Measurements from ENCODE around the gene TMEM196.

DNA sequence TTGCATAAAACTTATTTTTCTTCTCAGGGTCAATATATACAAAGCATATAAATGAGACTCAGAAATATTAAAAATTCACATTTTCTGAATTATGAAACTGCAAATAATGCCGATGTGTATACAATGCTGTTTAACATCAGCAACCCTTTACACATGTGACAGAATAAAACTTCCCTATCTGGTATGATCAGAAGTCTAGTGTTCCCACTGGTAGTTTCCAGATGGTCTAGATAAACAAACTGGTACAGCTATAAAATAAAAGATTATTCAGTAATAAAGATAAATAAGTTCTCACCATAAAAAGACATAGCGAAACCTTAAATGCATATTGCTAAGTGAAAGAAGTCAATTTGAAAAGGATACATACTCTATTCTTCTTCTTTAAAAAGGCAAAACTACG, 72.5 kb downstream of the TMEM196 start:
- TF ChIP-seq, protein P1, sequence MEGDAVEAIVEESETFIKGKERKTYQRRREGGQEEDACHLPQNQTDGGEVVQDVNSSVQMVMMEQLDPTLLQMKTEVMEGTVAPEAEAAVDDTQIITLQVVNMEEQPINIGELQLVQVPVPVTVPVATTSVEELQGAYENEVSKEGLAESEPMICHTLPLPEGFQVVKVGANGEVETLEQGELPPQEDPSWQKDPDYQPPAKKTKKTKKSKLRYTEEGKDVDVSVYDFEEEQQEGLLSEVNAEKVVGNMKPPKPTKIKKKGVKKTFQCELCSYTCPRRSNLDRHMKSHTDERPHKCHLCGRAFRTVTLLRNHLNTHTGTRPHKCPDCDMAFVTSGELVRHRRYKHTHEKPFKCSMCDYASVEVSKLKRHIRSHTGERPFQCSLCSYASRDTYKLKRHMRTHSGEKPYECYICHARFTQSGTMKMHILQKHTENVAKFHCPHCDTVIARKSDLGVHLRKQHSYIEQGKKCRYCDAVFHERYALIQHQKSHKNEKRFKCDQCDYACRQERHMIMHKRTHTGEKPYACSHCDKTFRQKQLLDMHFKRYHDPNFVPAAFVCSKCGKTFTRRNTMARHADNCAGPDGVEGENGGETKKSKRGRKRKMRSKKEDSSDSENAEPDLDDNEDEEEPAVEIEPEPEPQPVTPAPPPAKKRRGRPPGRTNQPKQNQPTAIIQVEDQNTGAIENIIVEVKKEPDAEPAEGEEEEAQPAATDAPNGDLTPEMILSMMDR (IDR thresholded peaks at IDR 0.05; ENCODE audit: extremely low read depth in 1 of 2, insufficient read depth in 1 of 2, low read depth in 1 of 2, low read length in 2 of 2), result no peak
- no peak for TF ChIP-seq POLR2A (IDR thresholded peaks at IDR 0.05; ENCODE audit: low read depth, low read length)
- TF ChIP-seq GATA2 (IDR thresholded peaks at IDR 0.05; ENCODE audit: insufficient read depth, insufficient read length, low read depth, low read length), result no peak
- TF ChIP-seq POLR2AphosphoS5 (IDR thresholded peaks at IDR 0.05; ENCODE audit: insufficient read depth, low read depth, low read length), result no peak
- TF ChIP-seq, protein P2, sequence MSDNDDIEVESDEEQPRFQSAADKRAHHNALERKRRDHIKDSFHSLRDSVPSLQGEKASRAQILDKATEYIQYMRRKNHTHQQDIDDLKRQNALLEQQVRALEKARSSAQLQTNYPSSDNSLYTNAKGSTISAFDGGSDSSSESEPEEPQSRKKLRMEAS (IDR thresholded peaks at IDR 0.05; ENCODE audit: insufficient read depth, insufficient read length), result no peak
- TF ChIP-seq EZH2 (IDR thresholded peaks at IDR 0.05; ENCODE audit: borderline replicate concordance, low read depth, low read length, severe bottlenecking), result no peak
- no peak for TF ChIP-seq MYC (IDR thresholded peaks at IDR 0.05; ENCODE audit: low read depth, low read length)
